ENCODE data around the gene MCUR1. TPM values are rescaled to one million over a fixed set of nuclear protein-coding genes. Genes with fewer than 3 reads are reported as not detected.
"Not testable (repeated sequence)": the region's sequence is repeated elsewhere in the genome, so short reads cannot be mapped to it uniquely, and the experiment has no call there.

Gene MCUR1
- total and polyA plus RNA-seq, 8 donors = 2.3 to 16.4 (median 8.9) TPM

GRCh38 chr6:13841936-13842335 is 27.6 kb upstream of the MCUR1 start:
- no peak for DNase-seq
- no peak overlapping the region for H3K27ac ChIP-seq
- no peak overlapping the region for H3K4me3 ChIP-seq
- H3K36me3 ChIP-seq = no peaks in the 10 kb centered on the region
- TF ChIP-seq POLR2A (IDR thresholded peaks at IDR 0.05) (no peak), EP300 (IDR thresholded peaks at IDR 0.05) (no peak), POLR2AphosphoS5 (IDR thresholded peaks at IDR 0.05) (no peak), CTCF (IDR thresholded peaks at IDR 0.05) (no peak)
- WGBS, 5 donors = 78 to 92% (median 81%) methylated on average over 5 of the region's 5 CpGs
- no peaks in the 10 kb centered on the region for H3K9me3 ChIP-seq
- H3K27me3 ChIP-seq = peaks cover 0 to 8% (median 3%) of the 10 kb centered on the region in 3 donors
- H3K4me1 ChIP-seq = no peaks in the 10 kb centered on the region
- intact Hi-C loops (cut with DNase I; ENCODE audit: low total_unique reads) = no loop called here

- TF ChIP-seq EP300 (IDR thresholded peaks at IDR 0.05) (no peak), CTCF (IDR thresholded peaks at IDR 0.05) (no peak), POLR2A (IDR thresholded peaks at IDR 0.05) (no peak), POLR2AphosphoS5 (IDR thresholded peaks at IDR 0.05) (no peak)
- Histone ChIP-seq H3K9me3 (no peaks in the 10 kb centered on the region), H3K4me3 (no peak overlapping the region), H3K27me3 (no peaks in the 10 kb centered on the region), H3K36me3 (no peaks in the 10 kb centered on the region), H3K27ac (no peak overlapping the region), H3K4me1 (no peaks in the 10 kb centered on the region)
- peak in 1 of 2 donors; percentile 9 for DNase-seq
- WGBS, 5 donors = 37 to 76% (median 75%) methylated on average over 3 of the region's 3 CpGs
- intact Hi-C loops (cut with DNase I; ENCODE audit: low total_unique reads) = no loop called here
Measured at GRCh38 chr6:13838616-13839015, 24.3 kb upstream of the MCUR1 start.

- intact Hi-C loops (cut with DNase I; ENCODE audit: low total_unique reads) = no loop called here
- no peak for TF ChIP-seq EP300 (IDR thresholded peaks at IDR 0.05)
- TF ChIP-seq POLR2A (IDR thresholded peaks at IDR 0.05) = no peak
- TF ChIP-seq CTCF (IDR thresholded peaks at IDR 0.05) = no peak
- no peak for TF ChIP-seq POLR2AphosphoS5 (IDR thresholded peaks at IDR 0.05)
- Histone ChIP-seq H3K27ac (no peak overlapping the region), H3K4me1 (no peaks in the 10 kb centered on the region), H3K9me3 (no peaks in the 10 kb centered on the region), H3K27me3 (no peaks in the 10 kb centered on the region), H3K4me3 (no peak overlapping the region), H3K36me3 (no peaks in the 10 kb centered on the region)
- no peak for DNase-seq
- WGBS, 5 donors = 77 to 84% (median 79%) methylated on average over 4 to 5 of the region's 5 CpGs
Measured at GRCh38 chr6:13836170-13836569, 21.8 kb upstream of the MCUR1 start.

GRCh38 chr6:13834790-13835189 is 20.4 kb upstream of the MCUR1 start:
- Histone ChIP-seq H3K4me1 (no peaks in the 10 kb centered on the region), H3K27ac (no peak overlapping the region), H3K9me3 (peaks cover 0 to under 1% (median 0%) of the 10 kb centered on the region in 4 donors), H3K4me3 (no peak overlapping the region), H3K36me3 (no peaks in the 10 kb centered on the region), H3K27me3 (no peaks in the 10 kb centered on the region)
- 46 to 73% (median 61%) methylated on average over 1 of the region's 1 CpG for WGBS, 5 donors
- intact Hi-C loops (cut with DNase I; ENCODE audit: low total_unique reads) = no loop called here
- DNase-seq = no peak
- TF ChIP-seq POLR2A (IDR thresholded peaks at IDR 0.05) (no peak), CTCF (IDR thresholded peaks at IDR 0.05) (no peak), POLR2AphosphoS5 (IDR thresholded peaks at IDR 0.05) (no peak), EP300 (IDR thresholded peaks at IDR 0.05) (no peak)

GRCh38 chr6:13834018-13834417 is 19.7 kb upstream of the MCUR1 start:
- WGBS, 5 donors = 58 to 88% (median 77%) methylated on average over 4 to 5 of the region's 5 CpGs
- H3K4me1 ChIP-seq; DNase-seq; H3K9me3 ChIP-seq; H3K27ac ChIP-seq; H3K4me3 ChIP-seq; intact Hi-C loops (cut with DNase I; ENCODE audit: low total_unique reads); H3K36me3 ChIP-seq; H3K27me3 ChIP-seq: not testable (repeated sequence)
